Measurements from ENCODE around the gene BUB1B.

Gene BUB1B

GRCh38 chr15:40266828-40267304 lies 106.0 kb downstream of the BUB1B start:
- H3K4me1 Mint-ChIP-seq (ENCODE audit: low read depth in 2 of 2), result peaks cover 0 to 3% of the 10 kb centered on the region in 2 donors
- no peak for ATAC-seq (replicated peaks)
- no peak for DNase-seq
- H3K9me3 Mint-ChIP-seq, result no peaks in the 10 kb centered on the region
- H3K36me3 Mint-ChIP-seq (ENCODE audit: insufficient read depth), result peaks cover 3% of the 10 kb centered on the region
- H3K27ac Mint-ChIP-seq, result no peak overlapping the region
- H3K27me3 Mint-ChIP-seq, result peaks cover 0 to 10% of the 10 kb centered on the region in 2 donors
- no peak overlapping the region for H3K4me3 Mint-ChIP-seq

GRCh38 chr15:40267670-40268069 lies 106.8 kb downstream of the BUB1B start:
- DNase-seq (no peak), ATAC-seq (replicated peaks) (no peak)
- peaks cover 0 to 2% of the 10 kb centered on the region in 2 donors for H3K27me3 Mint-ChIP-seq
- H3K36me3 Mint-ChIP-seq (ENCODE audit: insufficient read depth), result peaks cover 3% of the 10 kb centered on the region
- peaks cover 0 to 3% of the 10 kb centered on the region in 2 donors for H3K4me1 Mint-ChIP-seq (ENCODE audit: low read depth in 2 of 2)
- no peaks in the 10 kb centered on the region for H3K9me3 Mint-ChIP-seq
- H3K4me3 Mint-ChIP-seq, result no peak overlapping the region
- H3K27ac Mint-ChIP-seq, result no peak overlapping the region

- no peak for DNase-seq
- H3K36me3 Mint-ChIP-seq (ENCODE audit: insufficient read depth), result peaks cover 3% of the 10 kb centered on the region
- H3K4me1 Mint-ChIP-seq (ENCODE audit: low read depth in 2 of 2), result peaks cover 4 to 6% of the 10 kb centered on the region in 2 donors
- no peak overlapping the region for H3K4me3 Mint-ChIP-seq
- H3K9me3 Mint-ChIP-seq, result no peaks in the 10 kb centered on the region
- H3K27ac Mint-ChIP-seq, result peak overlapping the region in 1 of 2 donors; percentile 42
- no peak for ATAC-seq (replicated peaks)
- no peaks in the 10 kb centered on the region for H3K27me3 Mint-ChIP-seq
Observed at GRCh38 chr15:40269604-40270003, 108.7 kb downstream of the BUB1B start.

DNA sequence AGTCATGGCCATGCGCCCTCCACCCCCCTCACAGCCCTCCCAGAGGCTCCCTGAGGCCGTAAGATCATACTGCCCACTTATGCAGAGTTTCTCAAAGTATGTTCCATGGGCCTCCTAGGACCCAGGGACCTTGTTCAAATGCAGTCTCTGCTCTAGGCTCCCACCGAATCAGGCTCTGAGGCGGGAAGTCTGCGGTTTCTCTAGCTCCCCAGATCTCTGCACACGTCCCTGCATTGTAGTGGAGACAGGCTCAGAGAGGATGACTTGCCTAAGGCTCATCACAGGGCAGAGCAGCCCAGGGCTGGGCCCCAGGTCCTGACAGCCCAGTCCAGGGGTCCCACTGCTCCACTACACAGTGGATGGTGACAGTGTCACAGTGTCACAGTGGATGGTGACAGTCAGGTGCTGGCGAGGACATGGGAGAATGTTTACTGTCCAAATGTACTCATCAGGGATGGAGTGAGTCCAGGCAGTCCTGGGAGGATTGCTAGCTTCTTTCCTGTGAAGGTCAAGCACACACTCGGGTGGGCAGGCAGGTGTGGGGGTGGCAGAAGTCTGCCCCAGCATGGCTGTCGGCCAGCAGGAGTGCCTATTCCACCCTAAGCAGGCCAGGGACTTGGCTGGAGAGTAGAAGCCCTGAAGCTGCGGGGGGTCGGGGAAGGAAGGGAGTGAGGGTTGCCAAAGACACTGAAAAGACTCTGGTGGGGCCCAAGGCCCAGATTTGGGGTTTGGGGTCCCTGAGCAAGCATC lies 109.6 kb downstream of the BUB1B start:
- H3K9me3 Mint-ChIP-seq, result no peaks in the 10 kb centered on the region
- ATAC-seq (replicated peaks) (no peak), DNase-seq (no peak)
- H3K27ac Mint-ChIP-seq, result peak overlapping the region in 1 of 2 donors; percentile 42
- H3K36me3 Mint-ChIP-seq (ENCODE audit: insufficient read depth), result peaks cover 3% of the 10 kb centered on the region
- no peak overlapping the region for H3K4me3 Mint-ChIP-seq
- peaks cover 6 to 7% of the 10 kb centered on the region in 2 donors for H3K4me1 Mint-ChIP-seq (ENCODE audit: low read depth in 2 of 2)
- no peaks in the 10 kb centered on the region for H3K27me3 Mint-ChIP-seq

Measured in effector memory CD8-positive, alpha-beta T cell (primary cell).